ENCODE measurements around the gene ZBTB8A. TPM values are rescaled to one million over a fixed set of nuclear protein-coding genes. Genes with fewer than 3 reads are reported as not detected.
"Not testable (repeated sequence)": the region's sequence is repeated elsewhere in the genome, so short reads cannot be mapped to it uniquely, and the experiment has no call there.

The ZBTB8A gene
- total and polyA plus RNA-seq, 2 of the 13 experiments (the other 11 are each of a cell fraction or from before 2014, with no cell fraction given), result 1.3 to 3.7 TPM

- TF ChIP-seq CAMTA2 (CRISPR knock-in tag; IDR thresholded peaks at IDR 0.05; ENCODE audit: borderline replicate concordance) (no peak), BORCS8-MEF2B (CRISPR knock-in tag; IDR thresholded peaks at IDR 0.05) (no peak), ZNF251 (CRISPR knock-in tag; IDR thresholded peaks at IDR 0.05) (no peak)
- TF ChIP-seq, protein P1, sequence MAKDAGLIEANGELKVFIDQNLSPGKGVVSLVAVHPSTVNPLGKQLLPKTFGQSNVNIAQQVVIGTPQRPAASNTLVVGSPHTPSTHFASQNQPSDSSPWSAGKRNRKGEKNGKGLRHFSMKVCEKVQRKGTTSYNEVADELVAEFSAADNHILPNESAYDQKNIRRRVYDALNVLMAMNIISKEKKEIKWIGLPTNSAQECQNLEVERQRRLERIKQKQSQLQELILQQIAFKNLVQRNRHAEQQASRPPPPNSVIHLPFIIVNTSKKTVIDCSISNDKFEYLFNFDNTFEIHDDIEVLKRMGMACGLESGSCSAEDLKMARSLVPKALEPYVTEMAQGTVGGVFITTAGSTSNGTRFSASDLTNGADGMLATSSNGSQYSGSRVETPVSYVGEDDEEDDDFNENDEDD (CRISPR knock-in tag; IDR thresholded peaks at IDR 0.05; ENCODE audit: borderline replicate concordance), result no peak
Measured at GRCh38 chr1:32554288-32554687, 15.1 kb downstream of the ZBTB8A start (continued).

GRCh38 chr1:32557035-32557434 lies 17.8 kb downstream of the ZBTB8A start:
- WGBS (ENCODE audit: low lambda C conversion rate), result 97% methylated on average over 5 of the region's 5 CpGs
- FAIRE-seq; H3K9me3 ChIP-seq (ENCODE audit: low read length): not testable (repeated sequence)

GRCh38 chr1:32557812-32558211 lies 18.6 kb downstream of the ZBTB8A start:
- no peak overlapping the region for H2AFZ ChIP-seq (ENCODE audit: low read length)
- H3K9me3 ChIP-seq (ENCODE audit: low read length), result no peaks in the 10 kb centered on the region
- no peaks in the 10 kb centered on the region for H3K4me1 ChIP-seq (ENCODE audit: insufficient read depth, low read length)
- no peak overlapping the region for H3K4me3 ChIP-seq (replicated peaks in 1 of 3; ENCODE audit: insufficient read depth in 1 of 3, low read depth in 2 of 3, low read length in 3 of 3)
- TF ChIP-seq RARG (CRISPR knock-in tag; IDR thresholded peaks at IDR 0.05; ENCODE audit: low read depth) (no peak), PRDM15 (CRISPR knock-in tag; IDR thresholded peaks at IDR 0.05) (no peak), DNMT1 (CRISPR knock-in tag; IDR thresholded peaks at IDR 0.05) (no peak), ZNF18 (CRISPR knock-in tag; IDR thresholded peaks at IDR 0.05; ENCODE audit: insufficient replicate concordance) (no peak)
- FAIRE-seq (no peak), ATAC-seq (no peak), DNase-seq (ENCODE audit: low spot score) (no peak)
- H3K27ac ChIP-seq (ENCODE audit: extremely low read length, insufficient read depth, low read length), result no peak overlapping the region
- CTCF ChIA-PET (ENCODE audit: low intra/inter-chr PET ratio, low total read pairs), result no interaction called here
- no peak overlapping the region for H3K9ac ChIP-seq (ENCODE audit: insufficient read depth, low read depth, low read length)
- H3K4me2 ChIP-seq (ENCODE audit: low read depth, low read length), result no peak overlapping the region
- intact Hi-C loops (cut with micrococcal nuclease; ENCODE audit: unreplicated experiment) (no loop called here), in situ Hi-C loops (cut with HindIII; ENCODE audit: extremely low pct_ligation_motif_present, low pct_unique_long_range_greater_than_20kb) (no loop called here)
- no peaks in the 10 kb centered on the region for H3K27me3 ChIP-seq (ENCODE audit: control insufficient read depth in 1 of 2, insufficient read depth in 2 of 2, low read length in 2 of 2)
- H3K79me2 ChIP-seq (ENCODE audit: insufficient read depth, low read length), result no peaks in the 10 kb centered on the region
- WGBS (ENCODE audit: low lambda C conversion rate), result 100% methylated on average over 1 of the region's 1 CpG
- no peaks in the 10 kb centered on the region for H4K20me1 ChIP-seq (ENCODE audit: insufficient read depth, low read length)
- POLR2A ChIA-PET, result no interaction called here
- H3K36me3 ChIP-seq (replicated peaks in 1 of 2; ENCODE audit: control insufficient read depth in 1 of 2, insufficient read depth in 2 of 2, low read length in 2 of 2), result no peaks in the 10 kb centered on the region; a peak in 1 of 5 replicates
- no TSS peak for BruUV-seq (replicated peaks)

More at GRCh38 chr1:32557035-32557434, 17.8 kb downstream of the ZBTB8A start:
- intact Hi-C loops (cut with micrococcal nuclease; ENCODE audit: unreplicated experiment); H3K4me1 ChIP-seq (ENCODE audit: insufficient read depth, low read length); H4K20me1 ChIP-seq (ENCODE audit: insufficient read depth, low read length); H3K36me3 ChIP-seq (replicated peaks in 1 of 2; ENCODE audit: control insufficient read depth in 1 of 2, insufficient read depth in 2 of 2, low read length in 2 of 2); DNase-seq (ENCODE audit: low spot score); CTCF ChIA-PET (ENCODE audit: low intra/inter-chr PET ratio, low total read pairs); H3K9ac ChIP-seq (ENCODE audit: insufficient read depth, low read depth, low read length); H2AFZ ChIP-seq (ENCODE audit: low read length); in situ Hi-C loops (cut with HindIII; ENCODE audit: extremely low pct_ligation_motif_present, low pct_unique_long_range_greater_than_20kb); H3K4me2 ChIP-seq (ENCODE audit: low read depth, low read length); ATAC-seq; H3K4me3 ChIP-seq (replicated peaks in 1 of 3; ENCODE audit: insufficient read depth in 1 of 3, low read depth in 2 of 3, low read length in 3 of 3); H3K79me2 ChIP-seq (ENCODE audit: insufficient read depth, low read length); H3K27ac ChIP-seq (ENCODE audit: extremely low read length, insufficient read depth, low read length); BruUV-seq (replicated peaks); H3K27me3 ChIP-seq (ENCODE audit: control insufficient read depth in 1 of 2, insufficient read depth in 2 of 2, low read length in 2 of 2); POLR2A ChIA-PET: not testable (repeated sequence)

Data from HepG2 (cell line).